ENCODE measurements around the gene KRTAP15-1.
A peak's percentile ranks its signal among the peaks of the same experiment; 100 is the strongest.

GRCh38 chr21:30463713-30464112, 23.6 kb downstream of the KRTAP15-1 start:
- TF ChIP-seq CTCF (IDR thresholded peaks at IDR 0.05) = peak in 6 of 12 donors; percentile 13 to 48 (median 40)
- TF ChIP-seq POLR2A (IDR thresholded peaks at IDR 0.05) = no peak
